HepG2 (cell line): Measurements from ENCODE around the gene YEATS4. TPM values are rescaled to one million over a fixed set of nuclear protein-coding genes. Genes with fewer than 3 reads are reported as not detected.

ENCODE experiments used
- E2F5 ChIP-seq: sonication (generic); formaldehyde crosslinking; conservative IDR thresholded peaks from 2 replicates; pipeline ENCODE4 v1.4.0; 2020; ENCODE audit warnings: missing genetic modification reagents
- FOXP1 ChIP-seq, 2 experiments: fragments of 450-650 bp in 1 of 2; IDR thresholded peaks; 2 replicates each; pipeline ENCODE4 v1.6.1; 2017 to 2018; ENCODE audit warnings: antibody characterized with exemption in 1 of 2
- GMEB1 ChIP-seq: sonication (generic); formaldehyde crosslinking; IDR thresholded peaks from 2 replicates; pipeline ENCODE4 v1.5.1; 2020; ENCODE audit warnings: missing genetic modification reagents, mild to moderate bottlenecking, borderline replicate concordance
- NRL ChIP-seq: sonication (generic); formaldehyde crosslinking; IDR thresholded peaks from 2 replicates; pipeline ENCODE4 v1.5.0; 2020; ENCODE audit warnings: missing genetic modification reagents, mild to moderate bottlenecking, moderate library complexity, borderline replicate concordance
- SATB2 ChIP-seq: sonication (generic); formaldehyde crosslinking; IDR thresholded peaks from 2 replicates; pipeline ENCODE4 v1.5.0; 2020; ENCODE audit warnings: missing genetic modification reagents
- SETDB1 ChIP-seq: sonication (generic); formaldehyde crosslinking; IDR thresholded peaks from 2 replicates; pipeline ENCODE4 v1.5.1; 2020; ENCODE audit warnings: missing genetic modification reagents, mild to moderate bottlenecking, borderline replicate concordance
- SPEN ChIP-seq: sonication (generic); formaldehyde crosslinking; IDR thresholded peaks from 2 replicates; pipeline ENCODE4 v1.5.1; 2020; ENCODE audit warnings: low read depth, mild to moderate bottlenecking, missing genetic modification reagents
- TCF7L2 ChIP-seq: IDR thresholded peaks from 2 replicates; pipeline ENCODE4 v1.6.1; 2011; ENCODE audit warnings: mild to moderate bottlenecking, low read depth, low read length, moderate library complexity
- TEAD3 ChIP-seq: optimal IDR thresholded peaks from 2 replicates; pipeline ENCODE3; 2016; ENCODE audit warnings: borderline replicate concordance
- THAP7 ChIP-seq: sonication (generic); formaldehyde crosslinking; IDR thresholded peaks from 2 replicates; pipeline ENCODE4 v1.8.1; 2023; ENCODE audit warnings: mild to moderate bottlenecking, missing genetic modification reagents
- ZBTB25 ChIP-seq: IDR thresholded peaks from 2 replicates; pipeline ENCODE4 v1.6.1; 2018; ENCODE audit warnings: missing genetic modification reagents
- ZFP37 ChIP-seq: sonication (generic); formaldehyde crosslinking; IDR thresholded peaks from 2 replicates; pipeline ENCODE4 v1.4.0; 2020; ENCODE audit warnings: missing genetic modification reagents, borderline replicate concordance
- ZNF20 ChIP-seq: sonication (generic); formaldehyde crosslinking; IDR thresholded peaks from 2 replicates; pipeline ENCODE4 v1.4.0; 2020; ENCODE audit warnings: mild to moderate bottlenecking, moderate library complexity, missing genetic modification reagents
- ZNF260 ChIP-seq: sonication (generic); formaldehyde crosslinking; IDR thresholded peaks from 2 replicates; pipeline ENCODE4 v1.4.0; 2020; ENCODE audit warnings: missing genetic modification reagents, low read depth, mild to moderate bottlenecking, borderline replicate concordance
- ZNF280B ChIP-seq: sonication (generic); formaldehyde crosslinking; IDR thresholded peaks from 2 replicates; pipeline ENCODE4 v1.5.0; 2020; ENCODE audit warnings: missing genetic modification reagents, mild to moderate bottlenecking, borderline replicate concordance
- ZNF382 ChIP-seq: sonication (generic); formaldehyde crosslinking; IDR thresholded peaks from 2 replicates; pipeline ENCODE4 v1.5.0; 2020; ENCODE audit warnings: missing genetic modification reagents, mild to moderate bottlenecking, borderline replicate concordance
- ZNF431 ChIP-seq: sonication (generic); formaldehyde crosslinking; IDR thresholded peaks from 2 replicates; pipeline ENCODE4 v1.9.0; 2022; ENCODE audit warnings: missing genetic modification reagents, low read depth, mild to moderate bottlenecking, borderline replicate concordance
- polyA plus RNA-seq, 8 experiments: library from polyadenylated mRNA; depleted of rRNA in 3 of 8; stranded (reverse) in 7 of 8; unstranded in 1 of 8; fragments of >200 nt; fragmentation: Illumina TruSeq in 4 of 8; extraction: Trizol in 4 of 8; gene quantifications; 2 replicates each; pipeline versions ENCODE4 v1.2.1 to v1.2.3, GENCODE V29; 2011 to 2016; ENCODE audit warnings: low read depth in 4 of 8, missing spikeins in 1 of 8, mixed read lengths in 1 of 8; ENCODE audit not compliant: insufficient read depth in 1 of 8
- total RNA-seq, 5 experiments: library from RNA; depleted of rRNA; stranded (reverse); fragments of >200 nt; fragmentation: Illumina TruSeq; extraction: Trizol; gene quantifications; 2 replicates each; pipeline ENCODE4 v1.2.3, GENCODE V29; 2016; ENCODE audit warnings: low read depth in 1 of 5

Gene YEATS4
- total and polyA plus RNA-seq, 2 of the 13 experiments (the other 11 are each of a cell fraction or from before 2014, with no cell fraction given) = 16.8 to 45.0 TPM

GRCh38 chr12:69354556-69355187 is 4.9 kb upstream of the YEATS4 start (continued):
- no peak for TF ChIP-seq ZNF280B (CRISPR knock-in tag)
- no peak for TF ChIP-seq ZNF20
- peak; percentile 74; the same call in 1 of the 2 replicates for TF ChIP-seq ZBTB25 (CRISPR knock-in tag)
- TF ChIP-seq ZNF431 (CRISPR knock-in tag) = no peak
- TF ChIP-seq ZNF382 (CRISPR knock-in tag) = no peak
- TF ChIP-seq SATB2 = peak; percentile 90
- no peak; the same call in 1 of the 2 replicates for TF ChIP-seq GMEB1 (CRISPR knock-in tag)
- TF ChIP-seq TCF7L2 = no peak
- no peak for TF ChIP-seq ZNF260
- no peak for TF ChIP-seq SPEN
- TF ChIP-seq FOXP1 (IDR thresholded peaks at IDR 0.05) = no peak
- TF ChIP-seq FOXP1 (CRISPR knock-in tag; IDR thresholded peaks at IDR 0.05) = peak; percentile 24; the same call in 1 of the 2 replicates
- no peak for TF ChIP-seq NRL (CRISPR knock-in tag)
- TF ChIP-seq E2F5 (CRISPR knock-in tag) = no peak
- TF ChIP-seq SETDB1 (CRISPR knock-in tag) = no peak
- peak; percentile 80; the same call in 1 of the 2 replicates for TF ChIP-seq THAP7 (CRISPR knock-in tag)
- peak; percentile 91 for TF ChIP-seq ZFP37 (CRISPR knock-in tag)
- peak; percentile 80 for TF ChIP-seq TEAD3 (CRISPR knock-in tag)
